ENCODE data around the gene MYOZ1.
"Not testable (repeated sequence)": the region's sequence is repeated elsewhere in the genome, so short reads cannot be mapped to it uniquely, and the experiment has no call there.

Gene MYOZ1

GRCh38 chr10:73647211-73647874 lies 6.1 kb upstream of the MYOZ1 start:
- peak; percentile 80 for DNase-seq

GRCh38 chr10:73646598-73647041 lies 5.3 kb upstream of the MYOZ1 start:
- no peak for DNase-seq

GRCh38 chr10:73645251-73645650 lies 4.0 kb upstream of the MYOZ1 start:
- no peak for DNase-seq

- no peak for DNase-seq
These were observed 3.5 kb upstream of the MYOZ1 start for GRCh38 chr10:73644767-73645166.

- DNase-seq = peak; percentile 69
These were observed 2.9 kb upstream of the MYOZ1 start for GRCh38 chr10:73644015-73644743.

- DNase-seq = no peak
These were observed 2.1 kb upstream of the MYOZ1 start for GRCh38 chr10:73643362-73643761.

GRCh38 chr10:73639286-73639685 lies 2.0 kb downstream of the MYOZ1 start:
- no peak for DNase-seq

GRCh38 chr10:73635781-73636180 lies 5.5 kb downstream of the MYOZ1 start:
- no peak for DNase-seq

GRCh38 chr10:73634421-73634820 lies 6.9 kb downstream of the MYOZ1 start:
- DNase-seq = no peak

- DNase-seq = no peak
These were observed 12.1 kb downstream of the MYOZ1 start for GRCh38 chr10:73629165-73629564.

GRCh38 chr10:73628405-73628804 lies 12.9 kb downstream of the MYOZ1 start:
- no peak for DNase-seq

GRCh38 chr10:73627300-73627699 lies 14.0 kb downstream of the MYOZ1 start:
- DNase-seq = no peak

GRCh38 chr10:73625884-73626752 lies 15.2 kb downstream of the MYOZ1 start:
- peak; percentile 93 for DNase-seq

GRCh38 chr10:73625004-73625883 lies 16.0 kb downstream of the MYOZ1 start:
- DNase-seq = no peak

- no peak for DNase-seq
These were observed 18.2 kb downstream of the MYOZ1 start for GRCh38 chr10:73623056-73623455.

- not testable (repeated sequence) for DNase-seq
These were observed 20.3 kb downstream of the MYOZ1 start for GRCh38 chr10:73620974-73621373.

GRCh38 chr10:73617143-73617542 lies 24.1 kb downstream of the MYOZ1 start:
- DNase-seq = not testable (repeated sequence)

- no peak for DNase-seq
These were observed 26.6 kb downstream of the MYOZ1 start for GRCh38 chr10:73614720-73615119.

- no peak for DNase-seq
These were observed 32.2 kb downstream of the MYOZ1 start for GRCh38 chr10:73609116-73609515.

- DNase-seq = no peak
These were observed 39.8 kb downstream of the MYOZ1 start for GRCh38 chr10:73601486-73601921.

- DNase-seq = no peak
These were observed 43.9 kb downstream of the MYOZ1 start for GRCh38 chr10:73597346-73597745.

GRCh38 chr10:73593812-73594211 lies 47.5 kb downstream of the MYOZ1 start:
- DNase-seq = no peak
